Loucy (cell line): ENCODE measurements around the gene MOGAT3.

Experiments
- CTCF ChIP-seq: fragments of 200-600 bp; sonication (generic); conservative IDR thresholded peaks from 2 replicates; pipeline ENCODE4 v1.5.1; 2014; ENCODE audit warnings: mild to moderate bottlenecking, antibody characterized with exemption, low read length
- EZH2phosphoT487 ChIP-seq: fragments of 200-600 bp; IDR thresholded peaks from 2 replicates; pipeline ENCODE4 v1.6.1; 2018; ENCODE audit warnings: antibody characterized with exemption, mild to moderate bottlenecking, moderate library complexity, borderline replicate concordance

- TF ChIP-seq CTCF (no peak), EZH2phosphoT487 (no peak)
Observed at GRCh38 chr7:101241443-101242349, 40.9 kb upstream of the MOGAT3 start.
